Measurements from ENCODE around the gene TBC1D32.

- TF ChIP-seq TAF1 (IDR thresholded peaks at IDR 0.05; ENCODE audit: borderline replicate concordance, low read depth, low read length) (no peak), POLR2A (IDR thresholded peaks at IDR 0.05; ENCODE audit: low read depth, low read length) (no peak)
Observed at GRCh38 chr6:121237859-121238258, 96.4 kb downstream of the TBC1D32 start.
